OCI-LY7 (cell line): ENCODE results near the gene PLCB2. TPM values are rescaled to one million over a fixed set of nuclear protein-coding genes. Genes with fewer than 3 reads are reported as not detected.

ENCODE experiments used
- BruUV-seq: library from RNA; stranded (reverse); fragments of 400-500 nt; replicated peaks from 2 replicates; lab custom pipeline; 2021; lab: Mats Ljungman, UMichigan
- CTCF ChIA-PET: fragments of 300-600 bp; sonication (Branson Sonifier 250); formaldehyde crosslinking; loops from one replicate; lab custom pipeline; 2022; ENCODE audit warnings: antibody characterized with exemption; ENCODE audit not compliant: unreplicated experiment; lab: Charles Lee
- POLR2A ChIA-PET: fragments of 300-600 bp; sonication (Branson Sonifier 250); formaldehyde crosslinking; loops from one replicate; lab custom pipeline; 2022; ENCODE audit warnings: antibody characterized with exemption; lab: Charles Lee
- DNase-seq: peaks from one replicate; pipeline ENCODE4 v3.0.0-alpha.2; 2015; ENCODE audit warnings: low spot score
- H2AFZ ChIP-seq: fragments of 200-600 bp; sonication (generic), shearing (Covaris generic); 2 replicates; pipeline ENCODE4 v1.6.1; 2014; ENCODE audit warnings: mild to moderate bottlenecking, antibody characterized with exemption, low read length, moderate library complexity
- H3K27ac ChIP-seq: fragments of 200-600 bp; sonication (generic); 2 replicates; pipeline ENCODE4 v1.5.1; 2014; ENCODE audit warnings: mixed run types, low read depth, mild to moderate bottlenecking, moderate library complexity, low read length, inconsistent platforms; ENCODE audit not compliant: poor library complexity, severe bottlenecking
- H3K36me3 ChIP-seq: fragments of 200-600 bp; sonication (generic); 2 replicates; pipeline ENCODE4 v1.6.1; 2014; ENCODE audit warnings: mild to moderate bottlenecking, antibody characterized with exemption, low read length, moderate library complexity, mixed read lengths; ENCODE audit not compliant: insufficient read depth
- H3K4me1 ChIP-seq: fragments of 200-600 bp; sonication (generic); 2 replicates; pipeline ENCODE4 v1.5.1; 2014; ENCODE audit warnings: mild to moderate bottlenecking, low read length; ENCODE audit not compliant: insufficient read depth, poor library complexity, severe bottlenecking
- H3K4me2 ChIP-seq: fragments of 200-600 bp; sonication (generic); 2 replicates; pipeline ENCODE4 v1.6.1; 2014; ENCODE audit warnings: mild to moderate bottlenecking, low read length
- H3K4me3 ChIP-seq: fragments of 200-600 bp; sonication (generic); 2 replicates; pipeline ENCODE4 v1.5.1; 2014; ENCODE audit warnings: mild to moderate bottlenecking, low read depth, low read length; ENCODE audit not compliant: poor library complexity, severe bottlenecking
- H3K79me2 ChIP-seq: fragments of 200-600 bp; sonication (generic); 2 replicates; pipeline ENCODE4 v1.6.1; 2016; ENCODE audit warnings: low read depth, mild to moderate bottlenecking, low read length, moderate library complexity, mixed read lengths; ENCODE audit not compliant: insufficient read depth
- H3K9me2 ChIP-seq: fragments of 200-600 bp; sonication (generic); 2 replicates; pipeline ENCODE4 v1.6.1; 2016; ENCODE audit warnings: mild to moderate bottlenecking, low read length, mixed read lengths; ENCODE audit not compliant: insufficient read depth
- H3K9me3 ChIP-seq: fragments of 200-600 bp; sonication (generic); 2 replicates; pipeline ENCODE4 v1.6.1; 2014; ENCODE audit warnings: mild to moderate bottlenecking, mixed run types, low read length, mixed read lengths
- H4K20me1 ChIP-seq: fragments of 200-600 bp; sonication (generic); 2 replicates; pipeline ENCODE4 v1.6.1; 2014; ENCODE audit warnings: mild to moderate bottlenecking, antibody characterized with exemption, low read length, moderate library complexity, mixed read lengths; ENCODE audit not compliant: insufficient read depth
- CTCF ChIP-seq: fragments of 200-600 bp; sonication (generic); conservative IDR thresholded peaks from 2 replicates; pipeline ENCODE4 v1.5.1; 2014; ENCODE audit warnings: mild to moderate bottlenecking, antibody characterized with exemption, low read length, moderate library complexity, mixed read lengths
- EZH2phosphoT487 ChIP-seq: fragments of 200-600 bp; sonication (generic); IDR thresholded peaks from 2 replicates; pipeline ENCODE4 v1.6.1; 2018; ENCODE audit warnings: low read depth, borderline replicate concordance, mild to moderate bottlenecking, mixed run types, antibody characterized with exemption, low read length, moderate library complexity, mixed read lengths
- intact Hi-C: fragments of 100-400 bp; cut with micrococcal nuclease; formaldehyde crosslinking; loops from one replicate; pipeline ENCODE4 v1.10.0; 2022; ENCODE audit not compliant: unreplicated experiment
- total RNA-seq, 2 experiments: library from RNA; depleted of rRNA in 1 of 2; stranded (reverse); fragments of >200 nt in 1 of 2; shearing (Covaris generic) in 1 of 2; gene quantifications; 2 replicates each; pipeline ENCODE4 v1.2.3, GENCODE V29; 2014 to 2022

The PLCB2 gene
- total RNA-seq, 2 experiments from 2014 or later, result 9.6 TPM; not detected in 1

GRCh38 chr15:40245666-40246450, 61.9 kb downstream of the PLCB2 start:
- Histone ChIP-seq H3K36me3 (no peaks in the 10 kb centered on the region), H3K9me3 (no peaks in the 10 kb centered on the region), H3K9me2 (no peaks in the 10 kb centered on the region), H3K27ac (no peak overlapping the region), H3K4me2 (no peak overlapping the region), H3K4me1 (no peaks in the 10 kb centered on the region), H3K79me2 (no peaks in the 10 kb centered on the region), H4K20me1 (no peaks in the 10 kb centered on the region), H3K4me3 (no peak overlapping the region), H2AFZ (no peak overlapping the region)
- POLR2A ChIA-PET, result no interaction called here
- DNase-seq, result no peak
- CTCF ChIA-PET, result no interaction called here
- BruUV-seq, result no TSS peak
- intact Hi-C loops, result no loop called here
- TF ChIP-seq EZH2phosphoT487 (no peak), CTCF (no peak)

GRCh38 chr15:40244961-40245523, 62.7 kb downstream of the PLCB2 start:
- H3K4me2 ChIP-seq, result no peak overlapping the region
- no peak for DNase-seq
- no peaks in the 10 kb centered on the region for H3K79me2 ChIP-seq
- H3K9me2 ChIP-seq, result no peaks in the 10 kb centered on the region
- no peak overlapping the region for H2AFZ ChIP-seq
- TF ChIP-seq CTCF, result no peak
- no peak for TF ChIP-seq EZH2phosphoT487
- H3K4me3 ChIP-seq, result no peak overlapping the region
- H3K36me3 ChIP-seq, result no peaks in the 10 kb centered on the region
- H3K9me3 ChIP-seq, result no peaks in the 10 kb centered on the region
- no peak overlapping the region for H3K27ac ChIP-seq
- no peaks in the 10 kb centered on the region for H3K4me1 ChIP-seq
- no TSS peak for BruUV-seq
- intact Hi-C loops, result no loop called here
- ChIA-PET POLR2A (no interaction called here), CTCF (no interaction called here)
- H4K20me1 ChIP-seq, result no peaks in the 10 kb centered on the region
